Caco-2 (cell line): ENCODE data around the gene MRFAP1. TPM values are rescaled to one million over a fixed set of nuclear protein-coding genes. Genes with fewer than 3 reads are reported as not detected.

Source experiments
- BruUV-seq: library from RNA; stranded (reverse); fragments of 400-500 nt; replicated peaks from 2 replicates; lab custom pipeline; 2021; lab: Mats Ljungman, UMichigan
- CTCF ChIA-PET: fragments of 300-600 bp; sonication (Branson Sonifier 250); formaldehyde crosslinking; loops from one replicate; lab custom pipeline; 2022; ENCODE audit warnings: antibody characterized with exemption; lab: Charles Lee
- POLR2A ChIA-PET: fragments of 300-600 bp; sonication (Branson Sonifier 250); formaldehyde crosslinking; loops from one replicate; lab custom pipeline; 2022; ENCODE audit warnings: antibody characterized with exemption; lab: Charles Lee
- DNase-seq, 2 experiments: peaks; one replicate each; pipeline versions ENCODE4 v3.0.0 to v3.0.0-alpha.2; 2020 to 2022
- H3K27me3 ChIP-seq: replicated peaks from 2 replicates; pipeline ENCODE4 v1.6.0; 2011; ENCODE audit warnings: low read length; ENCODE audit not compliant: control insufficient read depth, insufficient read depth
- H3K36me3 ChIP-seq: 2 replicates; pipeline ENCODE4 v1.5.1; 2011; ENCODE audit warnings: low read length; ENCODE audit not compliant: control insufficient read depth, insufficient read depth
- H3K4me1 ChIP-seq: fragments of 250-450 bp; sonication (Bioruptor Pico); 2 replicates; pipeline ENCODE4 v1.5.1; 2020; ENCODE audit warnings: mild to moderate bottlenecking
- H3K4me3 ChIP-seq: 2 replicates; pipeline ENCODE4 v1.5.1; 2011; ENCODE audit warnings: low read depth, mild to moderate bottlenecking, control low read depth, low read length
- H3K9me3 ChIP-seq: fragments of 250-450 bp; sonication (Bioruptor Pico); 2 replicates; pipeline ENCODE4 v1.5.1; 2020; ENCODE audit warnings: mild to moderate bottlenecking, moderate library complexity
- H3K27ac Mint-ChIP-seq: one replicate; pipeline ENCODE4 v1.8.0; 2022; ENCODE audit warnings: mixed read lengths; ENCODE audit not compliant: unreplicated experiment
- H3K27me3 Mint-ChIP-seq: one replicate; pipeline ENCODE4 v1.8.0; 2022; ENCODE audit warnings: mixed read lengths; ENCODE audit not compliant: insufficient read depth, unreplicated experiment
- H3K36me3 Mint-ChIP-seq: one replicate; pipeline ENCODE4 v1.8.0; 2022; ENCODE audit warnings: mild to moderate bottlenecking, mixed read lengths; ENCODE audit not compliant: insufficient read depth, unreplicated experiment
- H3K4me1 Mint-ChIP-seq: one replicate; pipeline ENCODE4 v1.8.0; 2022; ENCODE audit warnings: low read depth, mixed read lengths; ENCODE audit not compliant: unreplicated experiment
- H3K4me3 Mint-ChIP-seq: one replicate; pipeline ENCODE4 v1.8.0; 2022; ENCODE audit warnings: mild to moderate bottlenecking, moderate library complexity, mixed read lengths; ENCODE audit not compliant: unreplicated experiment
- H3K9me3 Mint-ChIP-seq: one replicate; pipeline ENCODE4 v1.8.0; 2022; ENCODE audit warnings: mixed read lengths; ENCODE audit not compliant: unreplicated experiment
- CTCF ChIP-seq, 2 experiments: fragments of 200-600 bp in 1 of 2; IDR thresholded peaks; 1 replicate in 1 of 2; 2 replicates in 1 of 2; pipeline versions ENCODE4 v1.5.1 to v1.8.0; 2011 to 2022; ENCODE audit warnings: antibody characterized with exemption in 1 of 2, control low read depth in 1 of 2, inconsistent platforms in 1 of 2, low read depth in 1 of 2, low read length in 1 of 2, mild to moderate bottlenecking in 1 of 2, moderate library complexity in 1 of 2; ENCODE audit not compliant: insufficient read depth in 1 of 2, severe bottlenecking in 1 of 2, unreplicated experiment in 1 of 2
- intact Hi-C: fragments of 100-400 bp; cut with micrococcal nuclease; formaldehyde crosslinking; loops from one replicate; pipeline ENCODE4 v1.10.0; 2022; ENCODE audit not compliant: unreplicated experiment
- total RNA-seq: library from RNA; stranded (reverse); gene quantifications from 2 replicates; pipeline ENCODE4 v1.2.3, GENCODE V29; 2022

MRFAP1 gene
- total RNA-seq, 1 experiment from 2014 or later: 254 TPM

DNA sequence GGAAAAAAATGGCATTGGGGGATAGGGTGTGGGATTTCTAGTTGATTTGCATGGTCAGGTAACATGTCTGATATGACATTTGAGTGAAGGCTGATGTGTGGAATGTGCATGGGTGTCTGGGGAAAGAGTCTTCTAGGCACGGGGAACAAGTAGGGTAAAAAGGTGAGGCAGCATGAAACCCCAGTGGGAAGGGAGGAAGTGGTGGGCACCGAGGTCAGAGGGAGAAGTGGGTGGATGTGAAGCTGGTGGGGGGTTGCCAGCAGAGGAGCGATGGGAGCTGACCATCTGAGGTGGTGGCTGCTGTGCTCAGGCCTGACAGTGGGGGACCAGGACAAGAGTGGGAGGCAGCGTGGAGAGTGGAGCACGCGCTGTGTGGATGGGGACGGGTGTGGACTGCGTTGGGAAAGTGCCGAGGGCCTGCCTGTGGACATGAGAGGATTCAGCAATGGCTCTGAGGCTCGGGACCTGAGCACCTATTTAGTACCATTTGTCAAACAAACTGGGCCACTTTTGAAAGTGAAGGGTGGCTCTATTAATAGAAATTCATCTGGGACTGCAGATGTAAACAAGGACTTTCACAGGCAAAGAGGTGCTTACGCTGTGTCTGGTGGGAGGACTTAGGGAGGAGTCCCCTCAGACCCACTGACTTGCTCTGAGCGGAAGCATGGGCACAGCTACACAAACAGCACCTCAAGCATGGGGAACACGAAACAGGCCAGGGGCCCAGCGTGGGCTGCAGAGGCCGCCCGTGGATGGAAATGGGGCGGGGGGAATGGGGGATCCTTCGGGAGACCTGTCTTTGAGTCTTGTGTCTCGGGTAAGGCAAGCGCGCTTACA is 36.5 kb downstream of the MRFAP1 start:
- POLR2A ChIA-PET: no interaction called here
- H3K27me3 ChIP-seq: no peaks in the 10 kb centered on the region
- Mint-ChIP-seq H3K36me3 (peaks cover 50% of the 10 kb centered on the region), H3K9me3 (no peaks in the 10 kb centered on the region), H3K4me1 (peaks cover 18% of the 10 kb centered on the region), H3K27ac (peak overlapping the region; percentile 70), H3K27me3 (no peaks in the 10 kb centered on the region), H3K4me3 (peak overlapping the region; percentile 7)
- CTCF ChIA-PET: interaction anchor here (0.6 kb wide), 1 partner anchor 366 kb away, joined by 5 read pairs; a partner anchor contains a TSS
- H3K9me3 ChIP-seq: no peaks in the 10 kb centered on the region
- peaks cover 16% of the 10 kb centered on the region for H3K4me1 ChIP-seq
- no peak overlapping the region for H3K4me3 ChIP-seq
- no peak for TF ChIP-seq CTCF (IDR thresholded peaks at IDR 0.05; ENCODE audit: insufficient read depth in 1 of 2, low read depth in 1 of 2, low read length in 1 of 2, severe bottlenecking in 1 of 2, unreplicated experiment in 1 of 2)
- intact Hi-C loops: no loop called here
- no TSS peak for BruUV-seq
- H3K36me3 ChIP-seq: peaks cover 5% of the 10 kb centered on the region
- no peak for DNase-seq

GRCh38 chr4:6680372-6681034 is 40.0 kb downstream of the MRFAP1 start:
- CTCF ChIA-PET: interaction anchor here (1.3 kb wide), 1 partner anchor 10 kb away, joined by 4 read pairs; no protein-coding TSS in a partner anchor
- DNase-seq: peak in 1 of 2 experiments; percentile 43
- H3K36me3 ChIP-seq: peaks cover 4% of the 10 kb centered on the region
- no peak overlapping the region for H3K27ac Mint-ChIP-seq
- no peaks in the 10 kb centered on the region for H3K27me3 ChIP-seq
- H3K36me3 Mint-ChIP-seq: peaks cover 22% of the 10 kb centered on the region
- no peak overlapping the region for H3K4me3 Mint-ChIP-seq
- BruUV-seq: no TSS peak
- no peak overlapping the region for H3K4me3 ChIP-seq
- peaks cover 12% of the 10 kb centered on the region for H3K4me1 Mint-ChIP-seq
- H3K27me3 Mint-ChIP-seq: no peaks in the 10 kb centered on the region
- peak; percentile 18 to 22 for TF ChIP-seq CTCF (IDR thresholded peaks at IDR 0.05; ENCODE audit: insufficient read depth in 1 of 2, low read depth in 1 of 2, low read length in 1 of 2, severe bottlenecking in 1 of 2, unreplicated experiment in 1 of 2)
- no peaks in the 10 kb centered on the region for H3K9me3 Mint-ChIP-seq
- intact Hi-C loops: loop anchor here (10.0 kb wide), 1 partner anchor 56 kb away; no protein-coding TSS in a partner anchor
- POLR2A ChIA-PET: no interaction called here
- H3K4me1 ChIP-seq: peaks cover 9% of the 10 kb centered on the region
- H3K9me3 ChIP-seq: no peaks in the 10 kb centered on the region

- DNase-seq: no peak
- POLR2A ChIA-PET: no interaction called here
- Mint-ChIP-seq H3K9me3 (no peaks in the 10 kb centered on the region), H3K27me3 (no peaks in the 10 kb centered on the region), H3K4me3 (no peak overlapping the region), H3K27ac (no peak overlapping the region), H3K36me3 (peaks cover 16% of the 10 kb centered on the region), H3K4me1 (peaks cover 9% of the 10 kb centered on the region)
- no peak for TF ChIP-seq CTCF (IDR thresholded peaks at IDR 0.05; ENCODE audit: insufficient read depth in 1 of 2, low read depth in 1 of 2, low read length in 1 of 2, severe bottlenecking in 1 of 2, unreplicated experiment in 1 of 2)
- Histone ChIP-seq H3K4me3 (no peak overlapping the region), H3K4me1 (peaks cover 2% of the 10 kb centered on the region; the same call in 1 of the 2 replicates), H3K9me3 (no peaks in the 10 kb centered on the region), H3K27me3 (no peaks in the 10 kb centered on the region), H3K36me3 (peaks cover under 1% of the 10 kb centered on the region)
- intact Hi-C loops: loop anchor here (10.0 kb wide), 1 partner anchor 56 kb away; no protein-coding TSS in a partner anchor
- no TSS peak for BruUV-seq
- CTCF ChIA-PET: interaction anchor here (1.3 kb wide), 1 partner anchor 9 kb away, joined by 4 read pairs; no protein-coding TSS in a partner anchor
These were observed 40.7 kb downstream of the MRFAP1 start for GRCh38 chr4:6681191-6681590.
